HG03432 (cell line): Measurements from ENCODE around the gene PPM1H.
A peak's percentile ranks its signal among the peaks of the same experiment; 100 is the strongest.
"Not testable (repeated sequence)": the region's sequence is repeated elsewhere in the genome, so short reads cannot be mapped to it uniquely, and the experiment has no call there.

ENCODE experiments used
- ATAC-seq: cut with Tn5 transposase; IDR thresholded peaks from one replicate; pipeline ENCODE4 v1.9.1; 2021; ENCODE audit warnings: mild to moderate bottlenecking, moderate library complexity; ENCODE audit not compliant: unreplicated experiment

The PPM1H gene, protein sequence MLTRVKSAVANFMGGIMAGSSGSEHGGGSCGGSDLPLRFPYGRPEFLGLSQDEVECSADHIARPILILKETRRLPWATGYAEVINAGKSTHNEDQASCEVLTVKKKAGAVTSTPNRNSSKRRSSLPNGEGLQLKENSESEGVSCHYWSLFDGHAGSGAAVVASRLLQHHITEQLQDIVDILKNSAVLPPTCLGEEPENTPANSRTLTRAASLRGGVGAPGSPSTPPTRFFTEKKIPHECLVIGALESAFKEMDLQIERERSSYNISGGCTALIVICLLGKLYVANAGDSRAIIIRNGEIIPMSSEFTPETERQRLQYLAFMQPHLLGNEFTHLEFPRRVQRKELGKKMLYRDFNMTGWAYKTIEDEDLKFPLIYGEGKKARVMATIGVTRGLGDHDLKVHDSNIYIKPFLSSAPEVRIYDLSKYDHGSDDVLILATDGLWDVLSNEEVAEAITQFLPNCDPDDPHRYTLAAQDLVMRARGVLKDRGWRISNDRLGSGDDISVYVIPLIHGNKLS

DNA sequence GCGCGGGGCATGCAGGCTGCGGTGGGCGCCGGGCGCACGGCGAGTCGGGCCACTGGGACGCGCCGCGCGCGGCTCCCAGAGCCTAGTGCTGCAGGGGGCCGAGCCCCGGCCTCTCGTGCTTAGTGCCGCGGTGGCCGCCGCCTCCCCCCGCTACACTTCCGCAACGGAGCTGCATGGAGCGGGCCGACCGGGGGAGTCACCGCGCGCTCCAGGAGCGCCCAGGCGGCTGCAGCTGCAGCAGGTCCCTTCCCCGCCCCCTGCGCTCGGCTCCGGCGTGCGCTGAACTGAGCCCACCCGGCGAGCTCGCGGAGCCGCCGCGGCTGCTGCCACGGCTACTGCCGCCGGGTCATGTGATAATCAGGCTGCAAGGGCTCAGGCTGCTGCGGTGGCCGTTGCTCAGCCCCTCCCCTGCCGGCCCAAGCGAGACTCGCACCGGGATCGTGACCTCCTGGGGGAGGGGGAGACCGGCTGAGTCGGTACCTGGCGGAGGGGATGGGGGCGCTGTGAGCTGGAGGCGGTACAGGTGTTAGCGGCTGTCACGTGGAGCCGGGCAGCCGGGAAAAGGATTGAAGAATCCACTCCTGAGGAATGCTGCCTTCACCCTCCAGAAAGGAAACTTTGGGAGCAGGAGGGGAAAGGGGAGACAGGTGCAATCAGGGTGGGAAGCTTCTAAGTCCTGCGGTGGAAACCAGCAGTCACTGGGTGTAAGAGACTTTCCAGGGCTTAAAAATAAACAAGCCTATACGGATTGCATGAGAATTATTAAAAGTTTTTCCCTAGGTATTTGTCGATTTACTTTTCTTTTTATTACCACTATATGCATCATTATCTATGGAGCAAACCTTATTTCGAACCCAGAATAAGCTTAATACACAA is at the start of gene PPM1H:
TSS of gene PPM1H (minus strand) at position 352 of the 876 bp plus-strand sequence. CDS start 414 bp downstream, outside the sequence.
- ATAC-seq, result peak; percentile 85

GRCh38 chr12:62983594-62983993 is 48.6 kb upstream of the PPM1H start:
- ATAC-seq, result no peak

- no peak for ATAC-seq
Measured at GRCh38 chr12:62978768-62979167, 43.8 kb upstream of the PPM1H start.

GRCh38 chr12:62977883-62978282 is 42.9 kb upstream of the PPM1H start:
- ATAC-seq, result no peak

DNA sequence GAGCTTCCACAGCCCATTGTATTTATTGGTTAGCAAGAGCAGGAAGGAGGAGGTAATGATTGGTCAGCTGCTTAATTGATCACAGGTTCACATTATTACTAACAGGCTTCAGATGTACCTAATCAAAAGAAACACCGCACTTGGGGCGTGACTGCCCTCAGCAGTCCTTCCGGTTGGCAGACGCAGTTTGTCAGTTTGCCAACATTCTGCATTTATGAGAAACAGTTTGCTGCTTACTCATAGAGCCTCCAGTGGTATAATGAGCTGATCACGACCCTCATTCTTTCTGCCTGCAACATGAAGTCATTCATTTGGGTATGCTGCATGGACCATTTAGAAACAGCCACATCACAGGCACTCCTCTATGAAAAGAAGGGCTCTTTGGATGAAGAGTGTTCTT is 42.5 kb upstream of the PPM1H start:
- ATAC-seq, result no peak

DNA sequence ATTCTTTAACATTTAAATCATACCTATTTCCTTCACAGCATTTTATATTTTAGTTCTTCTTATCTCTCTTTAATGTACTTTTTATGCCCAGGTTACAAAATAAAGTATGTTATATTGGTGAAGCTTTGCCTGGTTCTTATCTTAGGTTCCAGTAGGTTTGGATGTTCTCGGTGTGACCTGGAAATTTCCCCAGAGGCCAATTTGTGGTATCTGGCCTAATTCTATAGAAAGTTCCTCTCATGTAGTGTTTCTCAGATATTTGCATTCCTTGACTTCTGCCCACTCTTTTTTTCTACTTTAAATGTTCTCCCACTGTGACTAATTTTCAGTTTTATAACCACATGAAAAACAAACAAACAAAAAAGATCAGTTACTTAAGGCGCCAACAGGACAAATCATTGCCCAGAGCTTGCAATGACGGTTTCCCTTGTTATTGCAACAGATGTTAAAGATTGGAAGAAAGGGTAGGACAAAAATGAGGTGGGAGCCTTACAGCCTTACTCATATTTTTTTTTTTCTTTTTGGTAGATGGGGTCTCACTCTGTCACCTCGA is 41.2 kb upstream of the PPM1H start:
- no peak for ATAC-seq

- ATAC-seq, result no peak
Measured at GRCh38 chr12:62971769-62972525, 37.0 kb upstream of the PPM1H start.

DNA sequence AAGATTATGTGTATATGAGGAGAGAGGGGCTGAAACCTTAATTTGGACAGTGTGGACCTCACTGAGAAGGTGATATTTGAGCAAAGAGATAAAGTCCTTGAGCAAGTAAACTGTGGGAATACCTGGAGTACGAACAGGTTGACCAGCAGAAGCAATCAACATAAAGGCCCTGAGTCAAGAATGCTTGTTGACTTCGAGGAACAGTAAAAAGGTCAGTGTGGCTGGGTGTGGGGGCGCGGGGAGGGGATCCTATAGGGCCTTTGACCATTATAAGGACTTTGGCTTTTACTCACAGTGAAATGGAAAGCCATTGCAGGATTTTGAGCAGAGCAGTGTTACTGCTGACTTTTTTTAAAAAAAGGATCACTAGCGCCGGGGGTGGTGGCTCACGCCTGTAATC is 34.7 kb upstream of the PPM1H start:
- ATAC-seq, result no peak

- no peak for ATAC-seq
Measured at GRCh38 chr12:62967701-62968100, 32.8 kb upstream of the PPM1H start.

GRCh38 chr12:62966990-62967506 is 32.1 kb upstream of the PPM1H start:
- no peak for ATAC-seq

DNA sequence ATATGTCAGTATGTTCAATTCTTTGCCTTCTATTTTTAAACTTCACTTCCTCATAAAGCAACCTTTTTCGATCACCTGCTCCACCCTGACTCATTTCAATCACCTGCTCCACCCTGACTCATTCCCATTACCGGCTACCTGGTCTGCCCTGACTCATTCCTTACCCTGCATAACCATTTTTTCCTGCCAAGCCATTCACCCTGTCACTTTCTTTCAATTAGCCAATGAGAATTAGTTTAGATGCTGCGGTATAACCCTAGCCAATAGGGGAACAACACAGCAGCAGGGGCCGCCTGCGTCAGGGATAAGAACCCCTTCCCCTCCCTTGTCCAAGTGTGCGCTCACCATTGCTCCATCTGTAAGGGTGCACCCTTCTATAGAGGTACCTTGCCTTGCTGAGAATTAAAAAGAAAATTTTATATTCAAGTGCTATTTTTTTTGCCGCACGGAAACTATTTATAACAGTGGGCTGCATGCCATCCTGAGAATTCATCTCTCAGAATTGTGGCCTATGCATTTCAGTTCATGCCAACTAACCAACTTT is 31.6 kb upstream of the PPM1H start:
- ATAC-seq, result not testable (repeated sequence)

DNA sequence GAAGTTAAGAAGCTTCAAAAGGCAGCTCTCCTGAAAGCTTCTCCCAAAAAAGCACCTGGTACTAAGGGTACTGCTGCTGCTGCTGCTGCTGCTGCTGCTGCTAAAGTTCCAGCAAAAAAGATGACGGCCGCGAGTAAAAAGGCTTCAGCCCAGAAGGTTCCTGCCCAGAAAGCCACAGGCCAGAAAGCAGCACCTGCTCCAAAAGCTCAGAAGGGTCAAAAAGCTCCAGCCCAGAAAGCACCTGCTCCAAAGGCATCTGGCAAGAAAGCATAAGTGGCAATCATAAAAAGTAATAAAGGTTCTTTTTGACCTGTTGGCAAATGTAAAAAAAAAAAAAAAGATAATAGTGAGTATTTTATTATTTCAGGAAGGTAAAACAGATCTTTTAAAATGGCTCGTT is 30.8 kb upstream of the PPM1H start:
- not testable (repeated sequence) for ATAC-seq

- not testable (repeated sequence) for ATAC-seq
Measured at GRCh38 chr12:62965242-62965641, 30.3 kb upstream of the PPM1H start.

DNA sequence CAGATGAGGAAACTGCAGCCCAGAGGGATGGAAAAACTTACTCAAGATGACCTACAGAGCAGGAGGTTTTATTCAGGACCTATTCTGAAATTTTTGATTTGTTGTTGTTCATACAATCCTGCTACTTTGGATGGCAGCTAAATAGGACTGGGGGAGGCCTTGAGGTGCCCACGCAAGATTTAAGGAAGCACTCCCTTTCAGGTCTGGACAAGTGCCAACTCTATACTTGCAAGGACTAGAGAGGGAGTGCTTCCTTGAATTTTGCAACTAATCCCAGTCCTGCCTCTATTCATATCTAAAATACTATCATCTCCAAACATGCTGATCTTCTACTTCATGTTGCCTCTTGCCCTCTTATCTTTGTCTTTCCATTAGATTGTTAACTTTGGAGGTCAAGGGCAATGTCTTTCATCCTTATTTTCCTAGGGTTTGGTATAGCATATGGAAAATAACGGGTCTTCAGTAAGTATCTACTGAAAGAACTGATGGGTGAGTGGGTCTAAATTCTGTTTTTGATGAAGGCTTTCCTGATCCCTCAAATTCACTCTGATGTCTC is 28.6 kb upstream of the PPM1H start:
- ATAC-seq, result no peak

- no peak for ATAC-seq
Measured at GRCh38 chr12:62960324-62960723, 25.4 kb upstream of the PPM1H start.

DNA sequence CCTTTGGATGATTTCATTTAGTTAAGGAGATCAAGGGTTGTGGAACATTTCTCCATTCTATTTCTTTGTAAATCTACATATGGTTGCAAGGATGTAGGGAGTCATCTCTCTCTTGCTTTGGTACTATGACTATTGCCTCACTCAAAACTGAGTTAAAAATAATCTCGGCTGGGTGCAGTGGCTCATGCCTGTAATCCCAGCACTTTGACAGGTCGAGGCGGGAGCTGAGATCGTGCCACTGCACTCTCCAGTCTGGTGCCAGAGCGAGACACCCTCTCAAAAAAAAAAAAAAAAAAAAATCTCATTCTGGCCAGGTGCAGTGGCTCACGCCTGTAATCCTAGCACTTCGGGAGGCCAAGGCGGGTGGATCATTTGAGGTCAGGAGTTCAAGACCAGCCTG is 24.8 kb upstream of the PPM1H start:
- no peak for ATAC-seq

GRCh38 chr12:62957233-62957953 is 22.4 kb upstream of the PPM1H start:
- no peak for ATAC-seq

- no peak for ATAC-seq
Measured at GRCh38 chr12:62955678-62956077, 20.7 kb upstream of the PPM1H start.

GRCh38 chr12:62950317-62950716 is 15.4 kb upstream of the PPM1H start:
- ATAC-seq, result no peak
